ENCODE results near the gene STEAP4. TPM values are rescaled to one million over a fixed set of nuclear protein-coding genes. Genes with fewer than 3 reads are reported as not detected.

Gene STEAP4
- polyA plus RNA-seq, result 1 to 10 TPM in 1 of 4 donors, under 1 TPM in 3; 0.22 to 5.7 (median 0.43) TPM
- long read RNA-seq, donor 1, result 0 reads
- long read RNA-seq, donor 2, result 0 reads
- long read RNA-seq, donor 3, result 0 reads
- long read RNA-seq, donor 4, result 0 reads
- long read RNA-seq, donor 5, result 0 reads
- long read RNA-seq, donor 6, result 0 reads
- long read RNA-seq, donor 7, full-length matches to known transcripts, result 1 of 1 reads
- long read RNA-seq, donor 7, partial matches to known transcripts, result 0 of 1 reads
- long read RNA-seq, donor 7, other reads (novel, unspliced or antisense), result 0 of 1 reads
- long read RNA-seq, donor 8, result 0 reads
- long read RNA-seq, donor 9, result 0 reads
- long read RNA-seq, donor 10, result 0 reads

DNA sequence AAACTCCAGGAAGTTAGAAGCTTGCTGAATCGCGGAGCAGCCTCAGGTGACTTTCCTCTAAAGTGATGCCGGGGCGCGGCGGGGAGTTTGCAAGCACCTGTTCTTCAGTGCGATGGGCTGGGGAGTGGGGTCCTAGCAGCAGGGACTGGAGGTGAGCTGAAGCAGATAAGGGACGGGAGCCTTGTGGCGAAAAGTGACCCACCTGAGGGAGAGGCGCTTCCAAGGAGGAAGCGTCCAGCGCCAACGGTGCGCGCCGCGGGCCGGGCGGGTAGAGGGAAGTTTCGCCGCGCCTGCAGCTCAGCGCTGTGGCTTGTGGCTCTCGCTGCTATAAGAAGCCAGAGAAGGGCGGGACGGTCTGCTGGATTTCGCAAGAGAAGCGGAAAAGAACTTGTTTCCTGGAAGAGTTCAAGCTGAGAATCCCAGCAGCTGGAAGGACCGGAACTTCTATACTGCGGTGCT, at the start of gene STEAP4:
STEAP4 (minus strand) TSS at position 305 of the 459 bp plus-strand sequence. CDS start 22,625 bp downstream, outside the sequence.
- Histone ChIP-seq H3K9me3 (ENCODE audit: control insufficient read depth in 2 of 2, insufficient read depth in 1 of 2, low read depth in 1 of 2, low read length in 1 of 2) (no peaks in the 10 kb centered on the region), H3K27me3 (ENCODE audit: control insufficient read depth in 3 of 3, insufficient read depth in 3 of 3, low read length in 3 of 3) (peaks cover 0 to 5% (median 4%) of the 10 kb centered on the region in 3 donors), H3K36me3 (ENCODE audit: control insufficient read depth in 3 of 3, insufficient read depth in 2 of 3, low read depth in 1 of 3, low read length in 3 of 3) (no peaks in the 10 kb centered on the region), H3K27ac (ENCODE audit: low read depth in 1 of 3, low read length in 2 of 3) (peak within 1 kb of the TSS in 1 of 3 donors; percentile 26), H3K4me1 (ENCODE audit: control insufficient read depth in 3 of 3, insufficient read depth in 2 of 3, low read depth in 1 of 3, low read length in 2 of 3) (peaks cover 0 to 9% (median 2%) of the 10 kb centered on the region in 3 donors), H3K4me3 (ENCODE audit: low read depth in 1 of 3, low read length in 3 of 3) (peak within 1 kb of the TSS in 2 of 3 donors; percentile 34 to 40)
- FAIRE-seq (no peak), DNase-seq (peak; percentile 86 to 88)
- 0 to 8% (median 2%) methylated on average over 22 to 30 of the region's 30 CpGs for WGBS, 3 donors

DNA sequence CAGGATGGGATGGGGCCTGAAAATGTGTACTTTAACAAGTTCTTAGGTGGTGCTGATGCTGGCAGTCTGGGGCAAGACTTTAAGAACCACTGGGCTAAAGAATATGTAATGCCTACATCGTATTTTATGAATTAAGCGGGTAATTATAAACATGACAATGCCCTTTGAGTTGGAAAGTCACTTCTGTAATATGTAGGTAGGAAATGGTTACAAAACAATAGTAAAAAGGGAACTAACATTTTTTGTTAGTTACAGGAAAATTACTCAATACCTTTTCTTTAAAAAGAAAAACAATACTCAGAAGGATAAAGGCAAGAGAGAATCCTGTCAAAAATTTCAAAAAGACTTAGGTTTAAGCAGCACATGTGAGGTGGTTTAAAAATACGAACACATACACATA, 48.3 kb upstream of the STEAP4 start:
- no peak for DNase-seq
- FAIRE-seq, result no peak
- Histone ChIP-seq H3K9me3 (ENCODE audit: control insufficient read depth in 2 of 2, insufficient read depth in 1 of 2, low read depth in 1 of 2, low read length in 1 of 2) (peaks cover 0 to 4% of the 10 kb centered on the region in 2 donors), H3K27me3 (ENCODE audit: control insufficient read depth in 3 of 3, insufficient read depth in 3 of 3, low read length in 3 of 3) (no peaks in the 10 kb centered on the region), H3K36me3 (ENCODE audit: control insufficient read depth in 3 of 3, insufficient read depth in 2 of 3, low read depth in 1 of 3, low read length in 3 of 3) (no peaks in the 10 kb centered on the region), H3K4me1 (ENCODE audit: control insufficient read depth in 3 of 3, insufficient read depth in 2 of 3, low read depth in 1 of 3, low read length in 2 of 3) (peaks cover 0 to 13% (median 0%) of the 10 kb centered on the region in 3 donors), H3K4me3 (ENCODE audit: low read depth in 1 of 3, low read length in 3 of 3) (no peak overlapping the region), H3K27ac (ENCODE audit: low read depth in 1 of 3, low read length in 2 of 3) (no peak overlapping the region)
- WGBS, 3 donors, result 79 to 85% (median 81%) methylated on average over 3 of the region's 3 CpGs

DNA sequence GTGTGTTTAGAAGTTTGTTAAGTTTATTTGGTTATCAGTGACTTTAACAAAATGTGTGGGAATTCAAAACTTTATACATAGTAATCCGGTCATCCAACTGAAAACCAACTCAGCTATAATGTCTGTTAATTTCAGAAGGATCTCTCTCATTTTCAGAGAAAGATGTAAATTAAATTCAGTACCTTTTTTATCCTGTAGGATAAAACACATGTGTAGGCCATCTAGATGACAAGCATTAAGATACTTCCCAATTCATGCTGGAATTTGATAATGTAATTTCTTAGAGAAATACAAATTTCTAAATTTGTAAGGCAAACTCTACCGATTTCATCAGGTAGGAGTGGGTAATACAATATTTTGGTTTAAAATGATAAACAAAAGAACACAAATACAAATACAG, 43.4 kb upstream of the STEAP4 start:
- FAIRE-seq (no peak), DNase-seq (no peak)
- H3K27me3 ChIP-seq (ENCODE audit: control insufficient read depth in 3 of 3, insufficient read depth in 3 of 3, low read length in 3 of 3), result no peaks in the 10 kb centered on the region
- H3K4me3 ChIP-seq (ENCODE audit: low read depth in 1 of 3, low read length in 3 of 3), result no peak overlapping the region
- no peaks in the 10 kb centered on the region for H3K9me3 ChIP-seq (ENCODE audit: control insufficient read depth in 2 of 2, insufficient read depth in 1 of 2, low read depth in 1 of 2, low read length in 1 of 2)
- H3K27ac ChIP-seq (ENCODE audit: low read depth in 1 of 3, low read length in 2 of 3), result no peak overlapping the region
- H3K4me1 ChIP-seq (ENCODE audit: control insufficient read depth in 3 of 3, insufficient read depth in 2 of 3, low read depth in 1 of 3, low read length in 2 of 3), result peaks cover 0 to 7% (median 0%) of the 10 kb centered on the region in 3 donors
- no peaks in the 10 kb centered on the region for H3K36me3 ChIP-seq (ENCODE audit: control insufficient read depth in 3 of 3, insufficient read depth in 2 of 3, low read depth in 1 of 3, low read length in 3 of 3)
- 87 to 98% (median 94%) methylated on average over 2 of the region's 2 CpGs for WGBS, 3 donors

DNA sequence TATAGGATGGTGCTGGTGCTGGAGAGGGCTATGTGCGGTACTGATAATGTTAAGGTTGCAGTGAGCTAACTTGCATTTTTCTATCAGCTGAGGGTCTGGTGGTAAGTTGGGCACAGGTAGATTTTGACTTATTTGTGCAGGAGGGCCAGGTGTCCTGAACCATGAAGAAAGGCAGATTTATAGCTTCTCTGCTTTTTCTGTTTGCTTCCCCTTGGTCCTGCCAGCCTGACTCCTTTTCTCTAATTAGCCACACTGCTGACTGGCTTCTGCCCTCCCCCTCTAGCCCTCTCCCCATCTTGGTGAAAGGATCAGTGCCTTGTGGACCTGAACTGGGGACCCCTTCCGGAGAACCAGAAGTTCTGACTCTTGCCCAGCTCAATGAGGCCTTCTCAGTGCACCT, 40.8 kb upstream of the STEAP4 start:
- Histone ChIP-seq H3K36me3 (ENCODE audit: control insufficient read depth in 3 of 3, insufficient read depth in 2 of 3, low read depth in 1 of 3, low read length in 3 of 3) (no peaks in the 10 kb centered on the region), H3K4me3 (ENCODE audit: low read depth in 1 of 3, low read length in 3 of 3) (no peak overlapping the region), H3K9me3 (ENCODE audit: control insufficient read depth in 2 of 2, insufficient read depth in 1 of 2, low read depth in 1 of 2, low read length in 1 of 2) (no peaks in the 10 kb centered on the region), H3K27me3 (ENCODE audit: control insufficient read depth in 3 of 3, insufficient read depth in 3 of 3, low read length in 3 of 3) (no peaks in the 10 kb centered on the region), H3K4me1 (ENCODE audit: control insufficient read depth in 3 of 3, insufficient read depth in 2 of 3, low read depth in 1 of 3, low read length in 2 of 3) (peaks cover 0 to 7% (median 0%) of the 10 kb centered on the region in 3 donors), H3K27ac (ENCODE audit: low read depth in 1 of 3, low read length in 2 of 3) (peak overlapping the region in 1 of 3 donors; percentile 50)
- FAIRE-seq (no peak), DNase-seq (no peak)
- WGBS, 3 donors, result 86 to 92% (median 91%) methylated on average over 2 of the region's 2 CpGs

DNA sequence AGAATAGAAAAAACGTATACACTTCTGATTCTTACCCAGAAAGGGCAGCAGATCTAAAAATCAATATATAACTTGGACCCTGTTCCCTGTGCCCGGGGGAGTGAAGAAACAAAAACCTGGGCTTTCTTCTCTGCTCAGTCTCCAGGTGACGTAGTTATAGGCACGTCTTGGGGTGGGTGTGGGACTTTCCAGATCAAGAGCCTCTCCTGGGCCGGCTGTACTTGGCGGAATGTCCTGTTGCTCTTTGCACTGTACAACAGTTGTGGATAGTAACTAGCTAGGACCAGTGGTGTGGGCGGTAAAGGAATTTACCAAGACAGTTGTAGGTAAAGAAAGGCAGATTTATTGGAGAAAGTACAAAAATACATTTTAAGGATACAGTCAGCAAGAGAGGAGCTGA, 40.4 kb upstream of the STEAP4 start:
- H3K9me3 ChIP-seq (ENCODE audit: control insufficient read depth in 2 of 2, insufficient read depth in 1 of 2, low read depth in 1 of 2, low read length in 1 of 2), result no peaks in the 10 kb centered on the region
- 17 to 50% (median 19%) methylated on average over 7 of the region's 7 CpGs for WGBS, 3 donors
- H3K27me3 ChIP-seq (ENCODE audit: control insufficient read depth in 3 of 3, insufficient read depth in 3 of 3, low read length in 3 of 3), result no peaks in the 10 kb centered on the region
- H3K27ac ChIP-seq (ENCODE audit: low read depth in 1 of 3, low read length in 2 of 3), result peak overlapping the region in 1 of 3 donors; percentile 50
- no peak overlapping the region for H3K4me3 ChIP-seq (ENCODE audit: low read depth in 1 of 3, low read length in 3 of 3)
- H3K36me3 ChIP-seq (ENCODE audit: control insufficient read depth in 3 of 3, insufficient read depth in 2 of 3, low read depth in 1 of 3, low read length in 3 of 3), result no peaks in the 10 kb centered on the region
- DNase-seq (peak; percentile 40 to 83), FAIRE-seq (no peak)
- peaks cover 0 to 7% (median 0%) of the 10 kb centered on the region in 3 donors for H3K4me1 ChIP-seq (ENCODE audit: control insufficient read depth in 3 of 3, insufficient read depth in 2 of 3, low read depth in 1 of 3, low read length in 2 of 3)

DNA sequence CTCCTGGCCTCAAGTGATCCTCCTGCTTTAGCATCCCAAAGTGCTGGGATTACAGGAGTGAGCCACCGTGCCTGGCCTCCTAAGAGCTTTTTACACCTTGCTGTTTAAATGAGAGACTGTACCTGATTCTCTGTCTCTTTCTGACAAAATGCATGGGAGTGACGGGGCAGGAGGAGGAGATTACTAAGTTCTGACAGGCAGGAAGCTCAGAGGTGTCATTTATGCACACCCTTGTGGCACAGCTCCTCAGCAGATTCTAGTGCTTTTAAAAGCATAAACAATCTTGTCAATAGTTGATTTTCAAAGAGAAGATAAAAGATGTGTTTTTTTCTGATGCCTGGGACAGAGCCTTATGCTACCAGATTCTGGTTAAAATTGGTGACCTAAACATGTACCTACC, 39.7 kb upstream of the STEAP4 start:
- Histone ChIP-seq H3K36me3 (ENCODE audit: control insufficient read depth in 3 of 3, insufficient read depth in 2 of 3, low read depth in 1 of 3, low read length in 3 of 3) (no peaks in the 10 kb centered on the region), H3K4me1 (ENCODE audit: control insufficient read depth in 3 of 3, insufficient read depth in 2 of 3, low read depth in 1 of 3, low read length in 2 of 3) (peaks cover 0 to 7% (median 0%) of the 10 kb centered on the region in 3 donors), H3K4me3 (ENCODE audit: low read depth in 1 of 3, low read length in 3 of 3) (no peak overlapping the region), H3K27me3 (ENCODE audit: control insufficient read depth in 3 of 3, insufficient read depth in 3 of 3, low read length in 3 of 3) (no peaks in the 10 kb centered on the region), H3K27ac (ENCODE audit: low read depth in 1 of 3, low read length in 2 of 3) (no peak overlapping the region), H3K9me3 (ENCODE audit: control insufficient read depth in 2 of 2, insufficient read depth in 1 of 2, low read depth in 1 of 2, low read length in 1 of 2) (no peaks in the 10 kb centered on the region)
- 68 to 75% (median 73%) methylated on average over 2 of the region's 2 CpGs for WGBS, 3 donors
- DNase-seq (no peak), FAIRE-seq (no peak)

DNA sequence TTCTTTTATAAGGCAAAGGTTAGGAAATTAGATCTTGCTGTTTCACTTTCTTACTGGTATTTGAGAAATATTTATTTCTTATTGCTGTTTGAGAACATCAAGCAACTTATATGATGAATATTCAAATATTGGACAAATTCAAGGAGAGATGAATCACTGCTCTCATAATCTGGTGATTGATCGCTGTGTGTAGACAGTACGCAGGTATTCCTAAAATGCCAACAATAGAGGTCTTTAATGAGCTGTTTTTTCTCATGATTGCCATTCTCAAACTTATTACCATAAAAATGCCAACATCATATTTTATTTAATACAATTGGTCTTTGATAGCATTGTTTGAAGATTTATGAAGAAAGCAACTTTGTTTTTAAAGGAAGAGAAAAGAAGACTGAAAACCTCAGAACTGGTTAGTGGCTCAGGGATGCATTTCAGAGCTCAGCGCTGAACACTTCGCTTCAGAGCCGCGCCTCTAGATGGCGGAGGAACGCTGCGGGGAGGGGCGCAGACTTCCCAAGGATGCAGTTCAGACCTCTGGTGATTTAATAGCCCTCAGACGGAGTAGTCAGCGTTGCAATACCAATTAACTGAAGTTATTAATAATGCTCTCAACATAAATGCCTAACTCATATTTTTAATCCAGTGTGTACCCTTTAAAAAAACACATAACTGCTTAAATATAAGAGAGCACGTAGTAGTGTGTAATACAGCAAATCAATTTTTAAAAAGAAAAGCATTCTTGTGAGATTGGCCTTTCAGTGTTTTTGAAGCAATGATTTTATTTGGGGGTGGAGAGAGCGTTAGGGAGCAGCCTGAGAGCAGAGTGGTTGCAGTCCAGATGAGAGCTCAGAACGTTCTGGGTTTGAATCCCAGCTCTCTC, 38.5 kb upstream of the STEAP4 start:
- peak; percentile 42 to 71 for DNase-seq
- no peaks in the 10 kb centered on the region for H3K36me3 ChIP-seq (ENCODE audit: control insufficient read depth in 3 of 3, insufficient read depth in 2 of 3, low read depth in 1 of 3, low read length in 3 of 3)
- FAIRE-seq, result no peak
- no peak overlapping the region for H3K27ac ChIP-seq (ENCODE audit: low read depth in 1 of 3, low read length in 2 of 3)
- H3K4me3 ChIP-seq (ENCODE audit: low read depth in 1 of 3, low read length in 3 of 3), result no peak overlapping the region
- H3K9me3 ChIP-seq (ENCODE audit: control insufficient read depth in 2 of 2, insufficient read depth in 1 of 2, low read depth in 1 of 2, low read length in 1 of 2), result no peaks in the 10 kb centered on the region
- H3K27me3 ChIP-seq (ENCODE audit: control insufficient read depth in 3 of 3, insufficient read depth in 3 of 3, low read length in 3 of 3), result no peaks in the 10 kb centered on the region
- H3K4me1 ChIP-seq (ENCODE audit: control insufficient read depth in 3 of 3, insufficient read depth in 2 of 3, low read depth in 1 of 3, low read length in 2 of 3), result peaks cover 0 to 7% (median 0%) of the 10 kb centered on the region in 3 donors
- WGBS, 3 donors, result 12 to 24% (median 19%) methylated on average over 15 of the region's 15 CpGs

DNA sequence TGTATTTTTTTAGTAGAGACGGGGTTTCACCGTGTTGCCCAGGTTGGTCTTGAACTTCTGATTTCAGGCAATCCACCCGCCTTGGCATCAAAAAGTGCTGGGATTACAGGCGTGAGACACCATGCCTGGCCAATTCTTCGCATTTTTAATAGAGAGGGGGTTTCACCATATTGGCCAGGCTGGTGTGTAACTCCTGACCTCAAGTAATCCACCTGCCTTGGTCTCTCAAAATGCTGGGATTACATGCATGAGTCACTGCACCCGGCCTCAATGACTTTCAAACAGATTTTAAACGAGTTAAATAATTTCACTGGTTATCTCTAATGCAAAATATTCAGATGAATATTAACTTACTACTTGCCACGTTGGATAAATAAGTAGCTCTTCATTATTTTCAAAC, 37.6 kb upstream of the STEAP4 start:
- no peak for FAIRE-seq
- no peaks in the 10 kb centered on the region for H3K36me3 ChIP-seq (ENCODE audit: control insufficient read depth in 3 of 3, insufficient read depth in 2 of 3, low read depth in 1 of 3, low read length in 3 of 3)
- DNase-seq, result no peak
- no peaks in the 10 kb centered on the region for H3K27me3 ChIP-seq (ENCODE audit: control insufficient read depth in 3 of 3, insufficient read depth in 3 of 3, low read length in 3 of 3)
- H3K9me3 ChIP-seq (ENCODE audit: control insufficient read depth in 2 of 2, insufficient read depth in 1 of 2, low read depth in 1 of 2, low read length in 1 of 2), result no peaks in the 10 kb centered on the region
- H3K4me1 ChIP-seq (ENCODE audit: control insufficient read depth in 3 of 3, insufficient read depth in 2 of 3, low read depth in 1 of 3, low read length in 2 of 3), result peaks cover 0 to 7% (median 0%) of the 10 kb centered on the region in 3 donors
- no peak overlapping the region for H3K27ac ChIP-seq (ENCODE audit: low read depth in 1 of 3, low read length in 2 of 3)
- WGBS, 3 donors, result 71 to 80% (median 75%) methylated on average over 8 of the region's 8 CpGs
- no peak overlapping the region for H3K4me3 ChIP-seq (ENCODE audit: low read depth in 1 of 3, low read length in 3 of 3)
